ENCODE measurements around the gene LMO7. TPM values are rescaled to one million over a fixed set of nuclear protein-coding genes. Genes with fewer than 3 reads are reported as not detected.

LMO7 gene
- total and polyA plus RNA-seq, 2 of the 8 experiments (the other 6 are each of a cell fraction or from before 2014, with no cell fraction given): 8.1 to 28.3 TPM

GRCh38 chr13:75704194-75704926 lies 68.2 kb downstream of the LMO7 start (continued):
- TF ChIP-seq ATF2 (IDR thresholded peaks at IDR 0.05; ENCODE audit: low read length): no peak
- no peak for TF ChIP-seq GABPA (IDR thresholded peaks at IDR 0.05; ENCODE audit: borderline replicate concordance, insufficient read depth, low read length)
- TF ChIP-seq ASH2L (IDR thresholded peaks at IDR 0.05; ENCODE audit: low read length): no peak
- TF ChIP-seq CHD2 (IDR thresholded peaks at IDR 0.05; ENCODE audit: low read length): no peak
